PFSK-1 (cell line): ENCODE results near the gene SYMPK.

ENCODE experiments used
- POLR2AphosphoS5 ChIP-seq: IDR thresholded peaks from 2 replicates; pipeline ENCODE4 v1.6.1; 2012; ENCODE audit warnings: low read depth, mild to moderate bottlenecking, control low read depth, low read length, moderate library complexity
- TF ChIP-seq, protein P1 (sequence below), 2 experiments: IDR thresholded peaks; 2 replicates each; pipeline versions ENCODE4 v1.6.1 to v1.8.0; 2011 to 2012; ENCODE audit warnings: low read depth in 2 of 2, low read length in 2 of 2, control low read depth in 1 of 2, inconsistent platforms in 1 of 2, mild to moderate bottlenecking in 1 of 2, moderate library complexity in 1 of 2; ENCODE audit not compliant: insufficient read depth in 1 of 2

DNA sequence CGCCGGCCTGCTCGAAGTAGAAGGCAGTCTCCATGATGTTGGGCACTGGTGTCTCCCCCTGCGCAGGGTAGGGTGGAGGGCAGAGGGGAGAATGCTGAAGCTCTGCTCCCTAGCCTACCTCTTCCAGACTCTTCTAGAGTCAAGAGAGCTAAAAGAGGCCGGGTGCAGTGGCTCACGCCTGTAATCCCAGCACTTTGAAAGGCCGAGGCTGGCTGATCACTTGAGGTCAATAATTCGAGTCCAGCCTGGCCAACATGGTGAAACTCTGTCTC, 58.1 kb downstream of the SYMPK start:
- TF ChIP-seq, protein P1, sequence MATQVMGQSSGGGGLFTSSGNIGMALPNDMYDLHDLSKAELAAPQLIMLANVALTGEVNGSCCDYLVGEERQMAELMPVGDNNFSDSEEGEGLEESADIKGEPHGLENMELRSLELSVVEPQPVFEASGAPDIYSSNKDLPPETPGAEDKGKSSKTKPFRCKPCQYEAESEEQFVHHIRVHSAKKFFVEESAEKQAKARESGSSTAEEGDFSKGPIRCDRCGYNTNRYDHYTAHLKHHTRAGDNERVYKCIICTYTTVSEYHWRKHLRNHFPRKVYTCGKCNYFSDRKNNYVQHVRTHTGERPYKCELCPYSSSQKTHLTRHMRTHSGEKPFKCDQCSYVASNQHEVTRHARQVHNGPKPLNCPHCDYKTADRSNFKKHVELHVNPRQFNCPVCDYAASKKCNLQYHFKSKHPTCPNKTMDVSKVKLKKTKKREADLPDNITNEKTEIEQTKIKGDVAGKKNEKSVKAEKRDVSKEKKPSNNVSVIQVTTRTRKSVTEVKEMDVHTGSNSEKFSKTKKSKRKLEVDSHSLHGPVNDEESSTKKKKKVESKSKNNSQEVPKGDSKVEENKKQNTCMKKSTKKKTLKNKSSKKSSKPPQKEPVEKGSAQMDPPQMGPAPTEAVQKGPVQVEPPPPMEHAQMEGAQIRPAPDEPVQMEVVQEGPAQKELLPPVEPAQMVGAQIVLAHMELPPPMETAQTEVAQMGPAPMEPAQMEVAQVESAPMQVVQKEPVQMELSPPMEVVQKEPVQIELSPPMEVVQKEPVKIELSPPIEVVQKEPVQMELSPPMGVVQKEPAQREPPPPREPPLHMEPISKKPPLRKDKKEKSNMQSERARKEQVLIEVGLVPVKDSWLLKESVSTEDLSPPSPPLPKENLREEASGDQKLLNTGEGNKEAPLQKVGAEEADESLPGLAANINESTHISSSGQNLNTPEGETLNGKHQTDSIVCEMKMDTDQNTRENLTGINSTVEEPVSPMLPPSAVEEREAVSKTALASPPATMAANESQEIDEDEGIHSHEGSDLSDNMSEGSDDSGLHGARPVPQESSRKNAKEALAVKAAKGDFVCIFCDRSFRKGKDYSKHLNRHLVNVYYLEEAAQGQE (IDR thresholded peaks at IDR 0.05; ENCODE audit: insufficient read depth in 1 of 2, low read depth in 2 of 2, low read length in 2 of 2): no peak
- TF ChIP-seq POLR2AphosphoS5: no peak
